Measurements from ENCODE around the gene DNAH9. TPM values are rescaled to one million over a fixed set of nuclear protein-coding genes. Genes with fewer than 3 reads are reported as not detected.

DNAH9 gene
- polyA plus RNA-seq, 2 of the 4 experiments (the other 2 are of a cell fraction), result 0.03 to 0.04 TPM

DNA sequence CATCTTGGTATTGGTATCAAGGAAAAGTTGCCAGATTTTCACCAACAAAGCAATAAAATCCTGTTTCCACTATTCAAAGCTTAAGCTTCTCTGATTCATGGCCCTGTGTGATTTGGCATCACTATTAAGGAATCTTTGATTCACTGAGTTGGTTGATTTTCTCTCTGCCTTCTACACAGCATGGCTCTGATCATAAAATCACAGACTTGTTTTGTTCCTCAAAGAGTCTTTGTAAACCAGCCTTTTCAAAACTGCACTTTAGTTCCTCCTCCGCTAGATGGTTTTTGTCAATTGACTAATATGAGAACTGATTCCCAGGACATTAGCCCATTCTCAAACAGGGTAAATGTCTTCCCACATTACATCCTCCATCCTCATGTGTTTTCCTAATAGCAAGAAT is 197.6 kb downstream of the DNAH9 start:
- POLR2A ChIA-PET, result no interaction called here
- no peak for FAIRE-seq
- no peak overlapping the region for H3K27ac ChIP-seq
- DNase-seq (ENCODE audit: low read depth in 1 of 2, low spot score in 1 of 2), result no peak
- H3K4me1 ChIP-seq, result no peaks in the 10 kb centered on the region
- ATAC-seq, result no peak
- no peaks in the 10 kb centered on the region for H3K9me3 ChIP-seq
- H3K4me3 ChIP-seq, result no peak overlapping the region
- TF ChIP-seq CEBPB (IDR thresholded peaks at IDR 0.05), result no peak
- TF ChIP-seq KDM1A (IDR thresholded peaks at IDR 0.05; ENCODE audit: low read depth), result no peak
- no peak for TF ChIP-seq SMC3 (IDR thresholded peaks at IDR 0.05)
- no peak for TF ChIP-seq RCOR1 (IDR thresholded peaks at IDR 0.05; ENCODE audit: low read depth, low read length)
- TF ChIP-seq HMGXB4 (CRISPR knock-in tag; IDR thresholded peaks at IDR 0.05; ENCODE audit: borderline replicate concordance), result no peak
- TF ChIP-seq CBX8 (IDR thresholded peaks at IDR 0.05), result no peak
- TF ChIP-seq CHD4 (IDR thresholded peaks at IDR 0.05; ENCODE audit: borderline replicate concordance), result no peak
- no peak for TF ChIP-seq NR3C1 (IDR thresholded peaks at IDR 0.05)
- no peak for TF ChIP-seq EHF (CRISPR knock-in tag; IDR thresholded peaks at IDR 0.05)
- TF ChIP-seq HEYL (CRISPR knock-in tag; IDR thresholded peaks at IDR 0.05), result no peak
- no peak for TF ChIP-seq NFE2L2 (conservative IDR thresholded peaks at IDR 0.05; ENCODE audit: low read length)
- no peak for TF ChIP-seq NPAS2 (CRISPR knock-in tag; IDR thresholded peaks at IDR 0.05; ENCODE audit: borderline replicate concordance)
- TF ChIP-seq BHLHE40 (IDR thresholded peaks at IDR 0.05; ENCODE audit: low read depth, low read length), result no peak
- TF ChIP-seq PHF8 (IDR thresholded peaks at IDR 0.05; ENCODE audit: borderline replicate concordance, low read depth), result no peak
- WGBS (ENCODE audit: missing lambda C conversion rate), result 67% methylated on average over 1 of the region's 1 CpG
- CTCF ChIA-PET, result no interaction called here
- H3K4me2 ChIP-seq, result no peak overlapping the region

- Histone ChIP-seq H3K4me1 (no peaks in the 10 kb centered on the region), H3K27ac (no peak overlapping the region), H3K4me3 (no peak overlapping the region), H3K4me2 (no peak overlapping the region), H3K9me3 (no peaks in the 10 kb centered on the region)
- ATAC-seq, result no peak; a peak in 1 of 6 replicates
- POLR2A ChIA-PET, result no interaction called here
- 18% methylated on average over 8 of the region's 8 CpGs for WGBS (ENCODE audit: missing lambda C conversion rate)
- DNase-seq (ENCODE audit: low read depth in 1 of 2, low spot score in 1 of 2), result peak; percentile 17 to 50
- CTCF ChIA-PET, result interaction anchor here (0.6 kb wide), 1 partner anchor 196 kb away, joined by 3 read pairs; no protein-coding TSS in a partner anchor
- TF ChIP-seq RAD21 (conservative IDR thresholded peaks at IDR 0.05 in 1 of 2, IDR thresholded peaks at IDR 0.05 in 1 of 2), result 0 out of 5 replicates have a peak, but pooled peaks of 1 of the 2 experiments have one; percentile 14
- TF ChIP-seq RFX5 (IDR thresholded peaks at IDR 0.05), result no peak
- TF ChIP-seq, protein P1, sequence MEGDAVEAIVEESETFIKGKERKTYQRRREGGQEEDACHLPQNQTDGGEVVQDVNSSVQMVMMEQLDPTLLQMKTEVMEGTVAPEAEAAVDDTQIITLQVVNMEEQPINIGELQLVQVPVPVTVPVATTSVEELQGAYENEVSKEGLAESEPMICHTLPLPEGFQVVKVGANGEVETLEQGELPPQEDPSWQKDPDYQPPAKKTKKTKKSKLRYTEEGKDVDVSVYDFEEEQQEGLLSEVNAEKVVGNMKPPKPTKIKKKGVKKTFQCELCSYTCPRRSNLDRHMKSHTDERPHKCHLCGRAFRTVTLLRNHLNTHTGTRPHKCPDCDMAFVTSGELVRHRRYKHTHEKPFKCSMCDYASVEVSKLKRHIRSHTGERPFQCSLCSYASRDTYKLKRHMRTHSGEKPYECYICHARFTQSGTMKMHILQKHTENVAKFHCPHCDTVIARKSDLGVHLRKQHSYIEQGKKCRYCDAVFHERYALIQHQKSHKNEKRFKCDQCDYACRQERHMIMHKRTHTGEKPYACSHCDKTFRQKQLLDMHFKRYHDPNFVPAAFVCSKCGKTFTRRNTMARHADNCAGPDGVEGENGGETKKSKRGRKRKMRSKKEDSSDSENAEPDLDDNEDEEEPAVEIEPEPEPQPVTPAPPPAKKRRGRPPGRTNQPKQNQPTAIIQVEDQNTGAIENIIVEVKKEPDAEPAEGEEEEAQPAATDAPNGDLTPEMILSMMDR (IDR thresholded peaks at IDR 0.05), result 0 out of 3 replicates have a peak, but pooled peaks have one; percentile 9
- no peak for FAIRE-seq
Measured at GRCh38 chr17:11797803-11798202, 199.5 kb downstream of the DNAH9 start.

GRCh38 chr17:11803231-11803969 is 205.1 kb downstream of the DNAH9 start:
- WGBS (ENCODE audit: missing lambda C conversion rate), result 53% methylated on average over 9 of the region's 9 CpGs
- no peak overlapping the region for H3K27ac ChIP-seq
- no peak for DNase-seq (ENCODE audit: low read depth in 1 of 2, low spot score in 1 of 2)
- no peaks in the 10 kb centered on the region for H3K4me1 ChIP-seq
- TF ChIP-seq ELK1 (IDR thresholded peaks at IDR 0.05; ENCODE audit: low read depth, low read length) (no peak), POLR2AphosphoS2 (conservative IDR thresholded peaks at IDR 0.05; ENCODE audit: low read length) (no peak), GATA3 (IDR thresholded peaks at IDR 0.05; ENCODE audit: borderline replicate concordance) (no peak), POLR2A (IDR thresholded peaks at IDR 0.05; ENCODE audit: low read length) (no peak), HDAC2 (IDR thresholded peaks at IDR 0.05) (no peak), FOSL2 (IDR thresholded peaks at IDR 0.05) (no peak), FOSL2 (CRISPR knock-in tag; IDR thresholded peaks at IDR 0.05) (no peak), FOSB (CRISPR knock-in tag; IDR thresholded peaks at IDR 0.05) (no peak), CHD2 (IDR thresholded peaks at IDR 0.05; ENCODE audit: low read length, partially characterized antibody) (no peak), ZNF302 (CRISPR knock-in tag; IDR thresholded peaks at IDR 0.05) (no peak), RCOR1 (IDR thresholded peaks at IDR 0.05; ENCODE audit: low read depth, low read length) (no peak)
- H3K9me3 ChIP-seq, result no peaks in the 10 kb centered on the region
- H3K4me2 ChIP-seq, result no peak overlapping the region
- CTCF ChIA-PET, result no interaction called here
- no peak for ATAC-seq
- no peak overlapping the region for H3K4me3 ChIP-seq
- POLR2A ChIA-PET, result no interaction called here
- FAIRE-seq, result no peak
